H1 (cell line): ENCODE results near the gene TARP.

ENCODE experiments used
- CTCF ChIA-PET: fragments of 300-600 bp; sonication (Branson Sonifier 250); formaldehyde crosslinking; loops from one replicate; lab custom pipeline; 2021; ENCODE audit not compliant: partially characterized antibody; lab: Charles Lee
- POLR2A ChIA-PET: fragments of 300-600 bp; sonication (Branson Sonifier 250); formaldehyde crosslinking; loops from one replicate; lab custom pipeline; 2021; ENCODE audit warnings: inconsistent platforms; ENCODE audit not compliant: partially characterized antibody; lab: Charles Lee
- DNase-seq, 2 experiments: peaks; one replicate each; pipeline versions ENCODE4 v3.0.0 to v3.0.0-alpha.2; 2010 to 2022; ENCODE audit warnings: low spot score in 2 of 2, low read depth in 1 of 2, mixed read lengths in 1 of 2
- FAIRE-seq: peaks from 2 replicates; lab custom pipeline; 2011; peaks lifted over from hg19 to GRCh38; lab: Jason Lieb, UNC
- H2AFZ ChIP-seq: 2 replicates; pipeline ENCODE4 v1.8.1; 2012; ENCODE audit warnings: low read length, inconsistent platforms
- H2AK5ac ChIP-seq: 2 replicates; pipeline ENCODE4 v1.6.1; 2013; ENCODE audit warnings: low read depth, low read length
- H2BK120ac ChIP-seq: replicated peaks from 2 replicates; pipeline ENCODE3; 2013; ENCODE audit warnings: low read depth, low read length, inconsistent platforms
- H2BK12ac ChIP-seq: 2 replicates; pipeline ENCODE4 v1.6.1; 2013; ENCODE audit warnings: low read depth, low read length
- H2BK15ac ChIP-seq: 2 replicates; pipeline ENCODE4 v1.6.1; 2013; ENCODE audit warnings: low read length
- H2BK20ac ChIP-seq: 2 replicates; pipeline ENCODE4 v1.6.1; 2013; ENCODE audit warnings: low read length
- H2BK5ac ChIP-seq: 2 replicates; pipeline ENCODE4 v1.6.1; 2013; ENCODE audit warnings: low read depth, low read length
- H3K14ac ChIP-seq: 2 replicates; pipeline ENCODE4 v1.6.1; 2013; ENCODE audit warnings: inconsistent platforms; ENCODE audit not compliant: insufficient read length
- H3K18ac ChIP-seq: 2 replicates; pipeline ENCODE4 v1.6.1; 2013; ENCODE audit warnings: low read length; ENCODE audit errors: extremely low read depth
- H3K23ac ChIP-seq: 2 replicates; pipeline ENCODE4 v1.6.1; 2013; ENCODE audit warnings: inconsistent platforms; ENCODE audit not compliant: insufficient read length
- H3K23me2 ChIP-seq: 2 replicates; pipeline ENCODE4 v1.6.1; 2013; ENCODE audit warnings: low read depth, low read length
- H3K27ac ChIP-seq: 2 replicates; pipeline ENCODE4 v1.6.1; 2011; ENCODE audit warnings: low read depth, low read length, inconsistent platforms
- H3K27me3 ChIP-seq, 4 experiments: replicated peaks in 1 of 4; 1 replicate in 1 of 4; 2 replicates in 3 of 4; pipeline versions ENCODE4 v1.6.1 to v1.8.1; 2011 to 2013; ENCODE audit warnings: low read length in 3 of 4, mild to moderate bottlenecking in 3 of 4, inconsistent platforms in 2 of 4, mixed read lengths in 2 of 4, moderate library complexity in 1 of 4; ENCODE audit not compliant: control insufficient read depth in 3 of 4, insufficient read depth in 3 of 4; ENCODE audit errors: extremely low read depth in 1 of 4
- H3K36me3 ChIP-seq, 4 experiments: 2 replicates each; pipeline versions ENCODE4 v1.6.1 to v1.8.1; 2011 to 2013; ENCODE audit warnings: mild to moderate bottlenecking in 4 of 4, low read length in 3 of 4, moderate library complexity in 2 of 4, control low read depth in 1 of 4, inconsistent platforms in 1 of 4; ENCODE audit not compliant: insufficient read depth in 4 of 4, control insufficient read depth in 2 of 4
- H3K4ac ChIP-seq: replicated peaks from 2 replicates; pipeline ENCODE3; 2013; ENCODE audit warnings: low read length, low read depth, mixed read lengths, inconsistent platforms; ENCODE audit not compliant: insufficient read length
- H3K4me1 ChIP-seq, 4 experiments: replicated peaks in 1 of 4; 1 replicate in 1 of 4; 2 replicates in 3 of 4; pipeline versions ENCODE4 v1.6.1 to v1.8.1; 2011 to 2013; ENCODE audit warnings: low read length in 3 of 4, inconsistent platforms in 2 of 4, mixed read lengths in 1 of 4; ENCODE audit not compliant: insufficient read depth in 4 of 4, control insufficient read depth in 3 of 4
- H3K4me2 ChIP-seq, 2 experiments: 2 replicates each; pipeline versions ENCODE4 v1.6.1 to v1.8.1; 2011 to 2013; ENCODE audit warnings: low read depth in 2 of 2, low read length in 2 of 2, control low read depth in 1 of 2, inconsistent platforms in 1 of 2, mild to moderate bottlenecking in 1 of 2; ENCODE audit not compliant: insufficient read depth in 1 of 2
- H3K4me3 ChIP-seq, 4 experiments: fragments of 200-600, 300-600 bp in 1 of 4; sonication (generic), shearing (Covaris generic), sonication (Bioruptor Twin) in 1 of 4; 2 replicates each; pipeline versions ENCODE4 v1.5.1 to v1.8.1; 2011 to 2016; ENCODE audit warnings: low read length in 4 of 4, low read depth in 3 of 4, control low read depth in 2 of 4, inconsistent platforms in 2 of 4, mild to moderate bottlenecking in 2 of 4, mixed read lengths in 1 of 4, moderate library complexity in 1 of 4; ENCODE audit not compliant: insufficient read depth in 2 of 4; ENCODE audit errors: extremely low read depth in 1 of 4
- H3K56ac ChIP-seq: replicated peaks from 2 replicates; pipeline ENCODE3; 2013; ENCODE audit warnings: low read depth, mild to moderate bottlenecking, mixed read lengths, low read length, inconsistent platforms; ENCODE audit not compliant: insufficient read length
- H3K79me1 ChIP-seq: 2 replicates; pipeline ENCODE4 v1.6.1; 2013; ENCODE audit warnings: low read depth, low read length, control low read depth
- H3K79me2 ChIP-seq, 2 experiments: 2 replicates each; pipeline versions ENCODE4 v1.6.1 to v1.8.1; 2012 to 2013; ENCODE audit warnings: low read length in 2 of 2, mild to moderate bottlenecking in 2 of 2, inconsistent platforms in 1 of 2; ENCODE audit not compliant: insufficient read depth in 2 of 2, control insufficient read depth in 1 of 2
- H3K9ac ChIP-seq, 4 experiments: replicated peaks in 1 of 4; 1 replicate in 1 of 4; 2 replicates in 3 of 4; pipeline versions ENCODE4 v1.6.1 to v1.8.1; 2011 to 2013; ENCODE audit warnings: low read depth in 3 of 4, low read length in 3 of 4, control low read depth in 2 of 4, mild to moderate bottlenecking in 2 of 4, moderate library complexity in 2 of 4, inconsistent platforms in 1 of 4; ENCODE audit errors: extremely low read depth in 1 of 4
- H3K9me3 ChIP-seq, 2 experiments: 2 replicates each; pipeline versions ENCODE4 v1.6.1 to v1.8.1; 2012 to 2013; ENCODE audit warnings: mild to moderate bottlenecking in 2 of 2, moderate library complexity in 2 of 2, control low read depth in 1 of 2, inconsistent platforms in 1 of 2, low read depth in 1 of 2, low read length in 1 of 2, mixed read lengths in 1 of 2; ENCODE audit not compliant: insufficient read depth in 2 of 2
- H4K20me1 ChIP-seq, 2 experiments: replicated peaks in 1 of 2; 2 replicates each; pipeline versions ENCODE3 to v1.8.1; 2011 to 2013; ENCODE audit warnings: inconsistent platforms in 2 of 2, low read length in 2 of 2, mild to moderate bottlenecking in 1 of 2; ENCODE audit not compliant: insufficient read depth in 2 of 2, control insufficient read depth in 1 of 2
- H4K5ac ChIP-seq: 2 replicates; pipeline ENCODE4 v1.6.1; 2013; ENCODE audit warnings: low read length, low read depth, mixed read lengths, inconsistent platforms; ENCODE audit not compliant: insufficient read length
- H4K8ac ChIP-seq: 2 replicates; pipeline ENCODE4 v1.8.0; 2013; ENCODE audit warnings: mild to moderate bottlenecking, moderate library complexity, low read length, inconsistent platforms; ENCODE audit not compliant: insufficient read depth; ENCODE audit errors: extremely low read depth
- H4K91ac ChIP-seq: replicated peaks from 2 replicates; pipeline ENCODE3; 2013; ENCODE audit warnings: low read length, mixed read lengths, inconsistent platforms; ENCODE audit not compliant: insufficient read length
- EGR1 ChIP-seq: IDR thresholded peaks from 2 replicates; pipeline ENCODE4 v1.6.1; 2011; ENCODE audit warnings: low read depth, low read length, borderline replicate concordance
- GABPA ChIP-seq: IDR thresholded peaks from 2 replicates; pipeline ENCODE4 v1.6.1; 2011; ENCODE audit warnings: mild to moderate bottlenecking, low read length, moderate library complexity, borderline replicate concordance; ENCODE audit not compliant: insufficient read depth
- RFX5 ChIP-seq: IDR thresholded peaks from 2 replicates; pipeline ENCODE4 v1.6.1; 2011; ENCODE audit warnings: low read depth, low read length, improper control_type of control experiment, borderline replicate concordance
- SAP30 ChIP-seq: fragments of 300-600 bp; sonication (generic); IDR thresholded peaks from 2 replicates; pipeline ENCODE4 v1.7.1; 2012; ENCODE audit warnings: low read length, moderate library complexity, mild to moderate bottlenecking, inconsistent platforms; ENCODE audit not compliant: insufficient read depth, insufficient replicate concordance
- SIN3A ChIP-seq, 2 experiments: IDR thresholded peaks in 1 of 2; conservative IDR thresholded peaks in 1 of 2; 2 replicates each; pipeline ENCODE4 v1.6.1; 2011 to 2012; ENCODE audit warnings: low read length in 2 of 2, improper control_type of control experiment in 1 of 2, low read depth in 1 of 2, mild to moderate bottlenecking in 1 of 2
- WGBS, 2 experiments: shearing (Covaris generic) in 1 of 2; methylation state at CpG; one replicate each; pipeline versions ENCODE4 v1.1.6 to v1.1.7; 2013 to 2015; ENCODE audit warnings: low lambda C conversion rate in 2 of 2, mixed read lengths in 2 of 2, inconsistent platforms in 1 of 2, low coverage in 1 of 2, missing lambda C conversion rate in 1 of 2; ENCODE audit not compliant: insufficient replicate concordance in 2 of 2, insufficient coverage in 1 of 2, insufficient read length in 1 of 2; ENCODE audit errors: extremely low coverage in 1 of 2, missing lambda C conversion rate in 1 of 2; 5-methylcytosine and 5-hydroxymethylcytosine counted together
- TF ChIP-seq, protein P1 (sequence below): IDR thresholded peaks from 2 replicates; pipeline ENCODE4 v1.6.1; 2011; ENCODE audit warnings: low read depth, mild to moderate bottlenecking, low read length; ENCODE audit not compliant: insufficient read depth

Gene TARP

DNA sequence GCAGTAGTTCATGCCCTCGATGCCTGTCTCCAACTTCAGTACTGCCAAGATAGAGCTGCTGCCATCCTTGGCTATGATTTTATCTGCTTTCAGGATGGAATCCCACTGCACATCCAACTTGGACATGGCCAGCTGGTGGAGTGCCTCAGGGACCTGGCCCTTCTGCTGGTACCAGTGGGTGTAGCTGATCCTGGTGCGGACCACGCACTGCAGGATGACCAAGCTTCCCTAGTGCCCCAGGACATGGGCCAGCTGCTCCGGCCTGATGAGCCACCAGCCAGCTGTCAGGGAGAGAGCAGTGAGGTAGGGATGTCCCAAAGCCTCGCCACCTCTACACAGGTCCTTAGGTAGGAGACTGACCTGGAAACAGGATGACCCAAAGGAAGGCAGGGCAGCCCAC, 49.0 kb upstream of the TARP start:
- Histone ChIP-seq H3K9me3 (no peaks in the 10 kb centered on the region), H3K36me3 (no peaks in the 10 kb centered on the region), H4K5ac (no peak overlapping the region), H3K27ac (no peak overlapping the region), H2BK120ac (no peak overlapping the region), H2BK12ac (no peak overlapping the region), H2BK15ac (no peak overlapping the region), H3K79me2 (no peaks in the 10 kb centered on the region), H3K4me2 (no peak overlapping the region), H3K56ac (no peak overlapping the region), H3K14ac (no peak overlapping the region), H4K20me1 (no peaks in the 10 kb centered on the region), H3K9ac (no peak overlapping the region), H4K8ac (no peak overlapping the region), H3K18ac (no peak overlapping the region), H3K4me1 (peaks cover 2 to 5% (median 3%) of the 10 kb centered on the region in 4 experiments; a peak in 3 of 7 replicates), H3K27me3 (no peaks in the 10 kb centered on the region), H4K91ac (no peak overlapping the region), H2BK20ac (no peak overlapping the region), H2BK5ac (no peak overlapping the region), H3K23me2 (no peaks in the 10 kb centered on the region), H3K23ac (no peak overlapping the region), H2AFZ (peak overlapping the region; percentile 40; the same call in 1 of the 2 replicates), H3K4me3 (no peak overlapping the region), H2AK5ac (no peak overlapping the region), H3K79me1 (no peaks in the 10 kb centered on the region), H3K4ac (no peak overlapping the region)
- no peak for DNase-seq
- no peak for FAIRE-seq
- TF ChIP-seq EGR1, result no peak
- TF ChIP-seq GABPA, result no peak
- no peak for TF ChIP-seq RFX5
- TF ChIP-seq, protein P1, sequence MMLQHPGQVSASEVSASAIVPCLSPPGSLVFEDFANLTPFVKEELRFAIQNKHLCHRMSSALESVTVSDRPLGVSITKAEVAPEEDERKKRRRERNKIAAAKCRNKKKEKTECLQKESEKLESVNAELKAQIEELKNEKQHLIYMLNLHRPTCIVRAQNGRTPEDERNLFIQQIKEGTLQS, result no peak
- TF ChIP-seq SIN3A (conservative IDR thresholded peaks at IDR 0.05 in 1 of 2, IDR thresholded peaks at IDR 0.05 in 1 of 2; ENCODE audit: low read depth in 1 of 2, low read length in 2 of 2), result no peak
- TF ChIP-seq SAP30, result no peak
- WGBS, 2 experiments, result 92% methylated on average over 5 of the region's 5 CpGs; no CpG with 5 or more reads in 1 of the 2 experiments
- POLR2A ChIA-PET, result interaction anchor here (1.0 kb wide), 1 partner anchor 18 kb away, joined by 3 read pairs; no protein-coding TSS in a partner anchor
- CTCF ChIA-PET, result interaction anchor here (1.0 to 8.4 kb wide), 5 partner anchors 9 to 100 kb away, joined by 4 to 76 read pairs (median 10); no protein-coding TSS in a partner anchor
